Measurements from ENCODE around the gene CZIB. TPM values are rescaled to one million over a fixed set of nuclear protein-coding genes. Genes with fewer than 3 reads are reported as not detected.

Gene CZIB
- total and polyA plus RNA-seq, 2 of the 13 experiments (the other 11 are each of a cell fraction or from before 2014, with no cell fraction given), result 49.2 to 67.0 TPM

- no peak for TF ChIP-seq SKIL (CRISPR knock-in tag; IDR thresholded peaks at IDR 0.05; ENCODE audit: borderline replicate concordance)
- no peak for TF ChIP-seq NFIC (IDR thresholded peaks at IDR 0.05; ENCODE audit: low read length)
- TF ChIP-seq, protein P1, sequence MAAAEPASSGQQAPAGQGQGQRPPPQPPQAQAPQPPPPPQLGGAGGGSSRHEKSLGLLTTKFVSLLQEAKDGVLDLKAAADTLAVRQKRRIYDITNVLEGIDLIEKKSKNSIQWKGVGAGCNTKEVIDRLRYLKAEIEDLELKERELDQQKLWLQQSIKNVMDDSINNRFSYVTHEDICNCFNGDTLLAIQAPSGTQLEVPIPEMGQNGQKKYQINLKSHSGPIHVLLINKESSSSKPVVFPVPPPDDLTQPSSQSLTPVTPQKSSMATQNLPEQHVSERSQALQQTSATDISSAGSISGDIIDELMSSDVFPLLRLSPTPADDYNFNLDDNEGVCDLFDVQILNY (CRISPR knock-in tag; conservative IDR thresholded peaks at IDR 0.05), result no peak
- no peak for TF ChIP-seq ZNF770 (CRISPR knock-in tag; IDR thresholded peaks at IDR 0.05)
- no peak for TF ChIP-seq SUZ12 (IDR thresholded peaks at IDR 0.05; ENCODE audit: low read depth, low read length)
- no peak for TF ChIP-seq PCBP2 (optimal IDR thresholded peaks at IDR 0.05; ENCODE audit: low read depth, low read length, poor library complexity, severe bottlenecking)
- no peak for TF ChIP-seq SIX4 (CRISPR knock-in tag; IDR thresholded peaks at IDR 0.05)
- no peak for TF ChIP-seq ZC3H13 (CRISPR knock-in tag; IDR thresholded peaks at IDR 0.05)
- no peak for TF ChIP-seq ZNF367 (CRISPR knock-in tag; IDR thresholded peaks at IDR 0.05; ENCODE audit: borderline replicate concordance)
- TF ChIP-seq ZNF333 (CRISPR knock-in tag; IDR thresholded peaks at IDR 0.05; ENCODE audit: borderline replicate concordance), result no peak
- no peak for TF ChIP-seq PRMT3 (CRISPR knock-in tag; IDR thresholded peaks at IDR 0.05; ENCODE audit: borderline replicate concordance, low read depth)
- no peak for TF ChIP-seq MAFG (CRISPR knock-in tag; IDR thresholded peaks at IDR 0.05)
- no peak for TF ChIP-seq JUN (CRISPR knock-in tag; IDR thresholded peaks at IDR 0.05)
- TF ChIP-seq ZNF615 (CRISPR knock-in tag; IDR thresholded peaks at IDR 0.05; ENCODE audit: borderline replicate concordance), result no peak
- no peak for TF ChIP-seq SSRP1 (CRISPR knock-in tag; IDR thresholded peaks at IDR 0.05)
- TF ChIP-seq, protein P2, sequence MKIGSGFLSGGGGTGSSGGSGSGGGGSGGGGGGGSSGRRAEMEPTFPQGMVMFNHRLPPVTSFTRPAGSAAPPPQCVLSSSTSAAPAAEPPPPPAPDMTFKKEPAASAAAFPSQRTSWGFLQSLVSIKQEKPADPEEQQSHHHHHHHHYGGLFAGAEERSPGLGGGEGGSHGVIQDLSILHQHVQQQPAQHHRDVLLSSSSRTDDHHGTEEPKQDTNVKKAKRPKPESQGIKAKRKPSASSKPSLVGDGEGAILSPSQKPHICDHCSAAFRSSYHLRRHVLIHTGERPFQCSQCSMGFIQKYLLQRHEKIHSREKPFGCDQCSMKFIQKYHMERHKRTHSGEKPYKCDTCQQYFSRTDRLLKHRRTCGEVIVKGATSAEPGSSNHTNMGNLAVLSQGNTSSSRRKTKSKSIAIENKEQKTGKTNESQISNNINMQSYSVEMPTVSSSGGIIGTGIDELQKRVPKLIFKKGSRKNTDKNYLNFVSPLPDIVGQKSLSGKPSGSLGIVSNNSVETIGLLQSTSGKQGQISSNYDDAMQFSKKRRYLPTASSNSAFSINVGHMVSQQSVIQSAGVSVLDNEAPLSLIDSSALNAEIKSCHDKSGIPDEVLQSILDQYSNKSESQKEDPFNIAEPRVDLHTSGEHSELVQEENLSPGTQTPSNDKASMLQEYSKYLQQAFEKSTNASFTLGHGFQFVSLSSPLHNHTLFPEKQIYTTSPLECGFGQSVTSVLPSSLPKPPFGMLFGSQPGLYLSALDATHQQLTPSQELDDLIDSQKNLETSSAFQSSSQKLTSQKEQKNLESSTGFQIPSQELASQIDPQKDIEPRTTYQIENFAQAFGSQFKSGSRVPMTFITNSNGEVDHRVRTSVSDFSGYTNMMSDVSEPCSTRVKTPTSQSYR (CRISPR knock-in tag; IDR thresholded peaks at IDR 0.05; ENCODE audit: borderline replicate concordance), result no peak
- TF ChIP-seq PRDM15 (CRISPR knock-in tag; IDR thresholded peaks at IDR 0.05), result no peak
- no peak for TF ChIP-seq SNAPC2 (CRISPR knock-in tag; IDR thresholded peaks at IDR 0.05)
Observed at GRCh38 chr1:53176452-53177208, 43.8 kb downstream of the CZIB start (continued).

Data from HepG2 (cell line).